Measurements from ENCODE around the gene SENP6. TPM values are rescaled to one million over a fixed set of nuclear protein-coding genes. Genes with fewer than 3 reads are reported as not detected.

The SENP6 gene
- total and polyA plus RNA-seq, 3 experiments from 2014 or later, result 74.6 to 77.5 (median 76.1) TPM

DNA sequence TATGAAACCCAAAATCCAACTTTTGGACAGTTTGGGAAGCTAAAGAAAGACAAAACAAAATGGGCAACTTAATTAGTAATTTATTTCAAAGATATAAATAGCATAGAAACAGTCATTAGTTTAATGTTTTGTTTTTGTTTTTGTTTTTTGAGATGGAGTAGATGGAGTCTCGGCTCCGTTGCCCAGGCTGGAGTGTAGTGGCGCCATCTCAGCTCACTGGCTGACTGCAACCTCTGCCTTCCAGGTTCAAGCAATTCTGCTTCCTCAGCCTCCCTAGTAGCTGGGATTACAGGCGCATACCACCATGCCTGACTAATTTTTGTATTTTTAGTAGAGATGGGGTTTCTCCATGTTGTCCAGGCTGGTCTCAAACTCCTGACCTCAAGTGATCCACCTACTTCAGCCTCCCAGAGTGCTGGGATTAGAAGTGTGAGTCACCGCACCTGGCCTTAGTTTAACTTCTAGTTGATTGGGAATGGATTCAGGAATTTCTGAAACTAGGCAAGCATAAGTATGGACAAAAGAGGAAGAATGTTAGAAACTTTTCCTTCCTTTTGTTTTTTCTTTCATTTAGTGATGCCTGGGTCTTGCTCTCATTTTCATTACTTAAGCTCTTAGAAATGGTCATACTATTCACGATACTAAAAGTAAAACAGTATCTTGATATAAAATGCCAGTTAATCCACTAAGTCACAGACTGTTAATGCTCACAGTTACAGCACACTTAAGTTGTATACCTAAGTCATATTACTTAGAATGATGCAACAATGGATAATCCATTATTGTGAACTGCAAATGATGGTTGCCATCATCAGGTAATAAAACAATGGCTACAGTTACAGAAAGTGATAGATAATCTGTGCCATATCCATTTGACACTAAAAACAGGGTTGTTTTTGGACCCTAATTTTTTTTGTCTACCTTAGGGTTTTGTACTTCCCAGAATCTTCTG, 8.2 kb downstream of the SENP6 start:
- H3K4me3 ChIP-seq (ENCODE audit: low read length), result no peak overlapping the region
- DNase-seq, result no peak
- Mint-ChIP-seq H3K9me3 (no peaks in the 10 kb centered on the region), H3K27me3 (no peaks in the 10 kb centered on the region), H3K4me1 (peaks cover 90 to 100% (median 99%) of the 10 kb centered on the region in 3 donors), H3K4me3 (peak overlapping the region in 3 of 7 donors; percentile 0 to 75 (median 72)), H3K27ac (peak overlapping the region in 7 of 8 donors; percentile 2 to 80 (median 65)), H3K36me3 (peaks cover 0 to 3% (median 0%) of the 10 kb centered on the region in 3 donors)
- H3K27ac ChIP-seq (ENCODE audit: low read depth, low read length), result no peak overlapping the region
- ChIA-PET CTCF (no interaction called here), POLR2A (no interaction called here)
- H3K27me3 ChIP-seq (ENCODE audit: insufficient read depth, low read length, poor library complexity, severe bottlenecking), result no peaks in the 10 kb centered on the region
- peaks cover 87% of the 10 kb centered on the region for H3K4me1 ChIP-seq (ENCODE audit: insufficient read depth, low read length)
- no peaks in the 10 kb centered on the region for H3K9me3 ChIP-seq (ENCODE audit: low read length)
- no peaks in the 10 kb centered on the region for H3K36me3 ChIP-seq (ENCODE audit: insufficient read depth, low read length)

DNA sequence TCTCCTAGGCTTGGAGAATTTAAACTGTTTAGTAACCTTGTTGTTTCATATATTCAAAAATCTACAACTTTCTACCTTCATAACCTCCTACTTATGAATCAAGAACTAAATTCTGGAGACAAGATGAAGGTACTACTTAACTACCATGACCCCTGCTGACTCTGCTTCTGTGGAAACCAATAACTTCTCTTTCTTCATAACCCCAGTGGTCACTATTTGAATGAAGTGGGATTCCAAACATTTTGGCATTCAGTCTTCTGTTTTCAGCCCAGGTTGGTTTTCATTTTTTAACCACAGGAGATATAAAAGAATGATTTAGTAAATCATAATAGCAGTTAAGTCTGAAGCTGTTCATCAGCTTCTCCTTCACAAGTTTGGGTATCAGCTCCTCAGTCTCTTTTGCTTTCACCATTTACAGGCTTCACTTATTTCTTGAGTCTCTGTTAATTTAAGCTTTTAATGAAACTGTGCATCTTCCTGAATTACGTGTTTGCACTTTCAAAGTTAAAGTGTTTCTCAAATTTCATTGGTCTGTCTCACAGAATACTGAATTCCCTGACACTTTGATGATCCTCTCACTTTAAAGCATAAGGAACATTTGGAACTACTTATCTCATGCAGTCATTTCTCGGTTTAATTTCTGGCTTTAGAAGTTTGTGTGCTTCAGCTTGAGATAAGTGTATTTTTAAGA, 9.5 kb downstream of the SENP6 start:
- ChIA-PET POLR2A (interaction anchor here (3.5 kb wide), 1 partner anchor 9 kb away, joined by 17 read pairs; the partner anchor contains the start of gene SENP6), CTCF (interaction anchor here (1.4 kb wide), 1 partner anchor 9 kb away, joined by 6 read pairs; the partner anchor contains the start of gene SENP6)
- peak overlapping the region in 6 of 7 donors; percentile 3 to 80 (median 66) for H3K4me3 Mint-ChIP-seq
- Histone ChIP-seq H3K4me3 (ENCODE audit: low read length) (no peak overlapping the region), H3K27me3 (ENCODE audit: insufficient read depth, low read length, poor library complexity, severe bottlenecking) (no peaks in the 10 kb centered on the region), H3K27ac (ENCODE audit: low read depth, low read length) (no peak overlapping the region), H3K9me3 (ENCODE audit: low read length) (no peaks in the 10 kb centered on the region), H3K4me1 (ENCODE audit: insufficient read depth, low read length) (peaks cover 75% of the 10 kb centered on the region), H3K36me3 (ENCODE audit: insufficient read depth, low read length) (no peaks in the 10 kb centered on the region)
- peaks cover 0 to 2% (median 0%) of the 10 kb centered on the region in 3 donors for H3K36me3 Mint-ChIP-seq
- no peak for DNase-seq
- no peaks in the 10 kb centered on the region for H3K27me3 Mint-ChIP-seq
- H3K9me3 Mint-ChIP-seq, result no peaks in the 10 kb centered on the region
- H3K4me1 Mint-ChIP-seq, result peaks cover 90 to 100% (median 99%) of the 10 kb centered on the region in 3 donors
- H3K27ac Mint-ChIP-seq, result peak overlapping the region; percentile 6 to 91 (median 78)

DNA sequence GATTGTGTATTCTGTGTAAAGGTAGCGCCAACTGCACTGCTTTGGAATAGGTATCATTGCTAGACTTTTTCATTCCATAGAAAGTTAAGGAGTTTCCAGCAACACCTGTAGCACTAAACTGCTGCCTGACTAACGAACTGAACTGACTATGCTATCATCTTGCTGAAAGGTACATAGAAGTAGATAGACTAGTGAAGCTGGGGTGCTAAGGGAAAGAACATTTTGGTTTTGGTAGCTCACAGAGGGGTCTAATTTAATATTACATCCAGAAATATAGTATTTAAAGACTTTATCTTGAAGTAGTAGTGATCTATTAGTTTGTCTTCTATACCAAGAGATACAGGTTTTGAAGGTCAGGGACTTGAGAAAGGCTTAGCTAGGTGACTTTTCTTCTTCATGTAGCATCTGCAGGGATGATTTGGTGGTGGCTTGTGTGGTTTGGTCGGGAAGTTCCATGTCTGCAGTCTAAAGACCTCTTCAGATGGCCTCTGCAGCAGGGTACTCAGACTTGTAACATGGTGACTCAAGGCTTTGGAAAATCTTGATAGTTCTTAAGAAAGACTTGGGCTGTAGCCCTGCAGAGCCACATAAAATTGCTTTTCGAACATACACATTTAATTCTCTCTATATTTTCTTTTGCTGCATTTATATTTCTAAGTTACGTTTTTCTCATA, 10.2 kb downstream of the SENP6 start:
- Mint-ChIP-seq H3K4me1 (peaks cover 84 to 94% (median 93%) of the 10 kb centered on the region in 3 donors), H3K9me3 (no peaks in the 10 kb centered on the region), H3K27ac (peak overlapping the region; percentile 67 to 91 (median 79)), H3K36me3 (peaks cover 0 to 2% (median 0%) of the 10 kb centered on the region in 3 donors), H3K4me3 (peak overlapping the region; percentile 3 to 84 (median 72)), H3K27me3 (no peaks in the 10 kb centered on the region)
- CTCF ChIA-PET, result interaction anchor here (1.4 kb wide), 2 partner anchors 10 to 13 kb away, joined by 3 to 6 read pairs; partner anchors contain the start of gene SENP6
- POLR2A ChIA-PET, result interaction anchor here (0.8 to 3.5 kb wide), 2 partner anchors 9 to 45 kb away, joined by 3 to 17 read pairs; partner anchors contain the start of gene SENP6
- Histone ChIP-seq H3K9me3 (ENCODE audit: low read length) (no peaks in the 10 kb centered on the region), H3K27ac (ENCODE audit: low read depth, low read length) (no peak overlapping the region), H3K36me3 (ENCODE audit: insufficient read depth, low read length) (no peaks in the 10 kb centered on the region), H3K4me3 (ENCODE audit: low read length) (no peak overlapping the region), H3K4me1 (ENCODE audit: insufficient read depth, low read length) (peaks cover 69% of the 10 kb centered on the region), H3K27me3 (ENCODE audit: insufficient read depth, low read length, poor library complexity, severe bottlenecking) (no peaks in the 10 kb centered on the region)
- DNase-seq, result no peak

DNA sequence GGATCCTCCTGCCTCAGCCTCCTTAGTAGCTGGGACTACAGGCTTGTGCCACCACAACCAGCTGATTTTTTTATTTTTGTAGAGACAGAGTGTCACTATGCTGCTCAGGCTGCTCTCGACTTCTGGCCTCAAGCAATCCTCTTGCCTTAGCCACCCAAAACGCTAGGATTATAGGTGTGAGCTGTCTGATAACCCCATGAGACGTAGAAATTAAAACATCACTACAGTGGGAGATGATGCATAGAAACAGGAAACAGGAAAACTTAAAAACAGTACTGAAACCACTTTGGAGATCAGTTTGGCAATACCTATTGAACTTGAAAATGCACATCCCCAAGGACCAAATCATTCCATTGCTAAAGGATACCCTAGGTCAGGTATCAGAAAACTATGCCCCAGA, 10.8 kb downstream of the SENP6 start:
- peak overlapping the region; percentile 3 to 84 (median 72) for H3K4me3 Mint-ChIP-seq
- H3K4me3 ChIP-seq (ENCODE audit: low read length), result no peak overlapping the region
- H3K4me1 ChIP-seq (ENCODE audit: insufficient read depth, low read length), result peaks cover 64% of the 10 kb centered on the region

DNA sequence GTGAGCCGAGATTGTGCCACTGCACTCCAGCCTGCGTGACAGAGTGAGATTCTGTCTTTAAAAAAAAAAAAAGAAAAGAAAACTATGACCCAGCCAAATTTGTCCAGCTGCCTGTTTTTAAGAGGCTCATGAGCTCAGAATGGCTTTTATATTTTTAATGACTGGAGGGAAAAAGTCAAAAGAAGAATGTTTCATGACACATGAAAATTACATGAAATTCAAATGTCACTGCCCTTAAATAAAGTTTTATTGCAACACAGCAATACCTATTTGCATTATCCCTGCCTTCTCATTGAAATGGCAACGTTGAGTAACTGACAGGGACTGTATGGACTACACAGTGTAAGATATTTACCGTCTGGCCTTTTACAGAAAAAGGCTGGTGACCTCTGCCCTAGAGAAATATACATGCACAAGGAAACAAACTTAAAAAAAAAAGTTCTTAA, 11.4 kb downstream of the SENP6 start:
- H3K27ac ChIP-seq (ENCODE audit: low read depth, low read length), result peak overlapping the region; percentile 5
- Mint-ChIP-seq H3K27ac (peak overlapping the region; percentile 13 to 88 (median 77)), H3K27me3 (no peaks in the 10 kb centered on the region), H3K4me1 (peaks cover 79 to 93% (median 90%) of the 10 kb centered on the region in 3 donors), H3K9me3 (no peaks in the 10 kb centered on the region), H3K4me3 (peak overlapping the region; percentile 66 to 84 (median 72)), H3K36me3 (peaks cover 0 to 8% (median 0%) of the 10 kb centered on the region in 3 donors)
- DNase-seq, result no peak
- peaks cover 63% of the 10 kb centered on the region for H3K4me1 ChIP-seq (ENCODE audit: insufficient read depth, low read length)
- ChIA-PET CTCF (interaction anchor here (1.4 to 2.2 kb wide), 2 partner anchors 11 to 14 kb away, joined by 3 to 8 read pairs; partner anchors contain the start of gene SENP6), POLR2A (interaction anchor here (0.6 to 3.5 kb wide), 2 partner anchors 11 to 345 kb away, joined by 3 to 17 read pairs; partner anchors contain the start of gene SENP6)
- H3K36me3 ChIP-seq (ENCODE audit: insufficient read depth, low read length), result no peaks in the 10 kb centered on the region
- no peak overlapping the region for H3K4me3 ChIP-seq (ENCODE audit: low read length)
- H3K27me3 ChIP-seq (ENCODE audit: insufficient read depth, low read length, poor library complexity, severe bottlenecking), result no peaks in the 10 kb centered on the region
- no peaks in the 10 kb centered on the region for H3K9me3 ChIP-seq (ENCODE audit: low read length)

More for the DNA sequence above, 10.8 kb downstream of the SENP6 start:
- ChIA-PET POLR2A (interaction anchor here (0.8 to 3.5 kb wide), 2 partner anchors 10 to 45 kb away, joined by 3 to 17 read pairs; partner anchors contain the start of gene SENP6), CTCF (interaction anchor here (1.4 to 2.2 kb wide), 3 partner anchors 10 to 14 kb away, joined by 3 to 8 read pairs (median 6); partner anchors contain the start of gene SENP6)
- H3K36me3 Mint-ChIP-seq, result peaks cover 0 to 3% (median 0%) of the 10 kb centered on the region in 3 donors
- H3K4me1 Mint-ChIP-seq, result peaks cover 79 to 93% (median 90%) of the 10 kb centered on the region in 3 donors
- Histone ChIP-seq H3K27ac (ENCODE audit: low read depth, low read length) (no peak overlapping the region), H3K36me3 (ENCODE audit: insufficient read depth, low read length) (no peaks in the 10 kb centered on the region), H3K27me3 (ENCODE audit: insufficient read depth, low read length, poor library complexity, severe bottlenecking) (no peaks in the 10 kb centered on the region), H3K9me3 (ENCODE audit: low read length) (no peaks in the 10 kb centered on the region)
- no peaks in the 10 kb centered on the region for H3K9me3 Mint-ChIP-seq
- DNase-seq, result no peak
- H3K27ac Mint-ChIP-seq, result peak overlapping the region; percentile 43 to 91 (median 78)
- no peaks in the 10 kb centered on the region for H3K27me3 Mint-ChIP-seq

DNA sequence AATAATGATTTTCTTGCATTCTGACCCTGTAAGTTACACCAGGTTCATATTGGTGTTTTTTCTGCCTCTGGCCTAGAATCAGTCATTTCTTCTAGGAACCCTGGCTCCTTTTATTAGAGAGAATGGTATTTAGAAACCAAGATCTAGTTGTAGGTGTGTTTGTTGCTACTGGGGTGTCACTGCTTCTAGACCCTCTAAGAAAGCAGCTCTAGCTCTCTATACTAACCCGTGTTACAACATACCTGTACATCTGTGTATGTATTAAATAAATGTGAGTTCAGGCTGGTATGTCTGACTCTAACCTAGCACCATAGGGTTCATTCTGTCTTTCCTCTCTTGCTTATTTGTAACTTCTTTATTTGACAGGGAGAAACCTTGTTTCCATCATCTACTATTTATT, 16.8 kb downstream of the SENP6 start:
- Mint-ChIP-seq H3K9me3 (no peaks in the 10 kb centered on the region), H3K4me3 (peak overlapping the region in 6 of 7 donors; percentile 0 to 37 (median 22)), H3K27me3 (no peaks in the 10 kb centered on the region), H3K36me3 (peaks cover 0 to 19% (median 0%) of the 10 kb centered on the region in 3 donors), H3K4me1 (peaks cover 75 to 92% (median 88%) of the 10 kb centered on the region in 3 donors), H3K27ac (peak overlapping the region in 5 of 8 donors; percentile 3 to 75 (median 64))
- no peaks in the 10 kb centered on the region for H3K36me3 ChIP-seq (ENCODE audit: insufficient read depth, low read length)
- H3K27me3 ChIP-seq (ENCODE audit: insufficient read depth, low read length, poor library complexity, severe bottlenecking), result no peaks in the 10 kb centered on the region
- POLR2A ChIA-PET, result no interaction called here
- no peaks in the 10 kb centered on the region for H3K9me3 ChIP-seq (ENCODE audit: low read length)
- H3K27ac ChIP-seq (ENCODE audit: low read depth, low read length), result no peak overlapping the region
- no peak overlapping the region for H3K4me3 ChIP-seq (ENCODE audit: low read length)
- CTCF ChIA-PET, result no interaction called here
- no peak for DNase-seq
- peaks cover 41% of the 10 kb centered on the region for H3K4me1 ChIP-seq (ENCODE audit: insufficient read depth, low read length)

DNA sequence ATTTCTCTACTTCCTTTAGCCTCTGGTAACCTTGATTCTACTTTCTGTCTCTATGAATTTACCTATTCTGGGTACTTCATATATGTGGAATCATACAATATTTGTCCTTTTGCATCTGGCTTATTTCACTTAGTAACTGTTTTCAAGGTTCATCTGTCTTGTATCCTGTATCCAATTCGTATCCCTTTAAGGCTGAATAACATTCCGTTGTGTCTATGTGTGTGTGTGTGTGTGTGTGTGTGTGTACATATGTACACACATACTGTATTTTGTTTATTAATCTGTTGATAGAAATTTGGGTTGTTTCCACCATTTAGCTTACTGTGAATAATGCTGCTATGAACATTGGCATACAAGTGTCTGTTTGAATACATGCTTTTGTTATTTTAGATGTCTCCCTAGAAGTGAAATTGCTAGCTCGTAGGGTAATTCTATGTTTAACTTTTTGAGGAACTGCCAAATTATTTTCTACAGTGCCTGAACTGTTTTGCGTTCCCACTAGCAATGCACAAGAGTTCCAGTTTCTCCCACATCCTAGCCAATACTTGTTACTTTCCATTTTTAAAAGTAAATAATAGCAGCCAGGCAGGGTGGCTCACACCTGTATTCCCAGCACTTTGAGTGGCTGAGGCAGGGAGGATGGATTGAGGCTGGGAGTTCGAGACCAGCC, 17.7 kb downstream of the SENP6 start:
- ChIA-PET POLR2A (no interaction called here), CTCF (no interaction called here)
- H3K27me3 Mint-ChIP-seq, result no peaks in the 10 kb centered on the region
- H3K4me3 Mint-ChIP-seq, result peak overlapping the region in 3 of 7 donors; percentile 1 to 10 (median 4)
- peaks cover 73 to 93% (median 85%) of the 10 kb centered on the region in 3 donors for H3K4me1 Mint-ChIP-seq
- H3K27ac Mint-ChIP-seq, result peak overlapping the region in 7 of 8 donors; percentile 4 to 92 (median 66)
- Histone ChIP-seq H3K4me3 (ENCODE audit: low read length) (no peak overlapping the region), H3K4me1 (ENCODE audit: insufficient read depth, low read length) (peaks cover 37% of the 10 kb centered on the region), H3K27me3 (ENCODE audit: insufficient read depth, low read length, poor library complexity, severe bottlenecking) (no peaks in the 10 kb centered on the region), H3K27ac (ENCODE audit: low read depth, low read length) (no peak overlapping the region), H3K9me3 (ENCODE audit: low read length) (no peaks in the 10 kb centered on the region), H3K36me3 (ENCODE audit: insufficient read depth, low read length) (no peaks in the 10 kb centered on the region)
- DNase-seq, result no peak
- H3K9me3 Mint-ChIP-seq, result no peaks in the 10 kb centered on the region
- peaks cover 0 to 28% (median 3%) of the 10 kb centered on the region in 3 donors for H3K36me3 Mint-ChIP-seq
